ENCODE data around the gene PCDHA8. TPM values are rescaled to one million over a fixed set of nuclear protein-coding genes. Genes with fewer than 3 reads are reported as not detected.

The PCDHA8 gene
- total and polyA plus RNA-seq, 2 of the 8 experiments (the other 6 are each of a cell fraction or from before 2014, with no cell fraction given), result 0.14 to 0.52 TPM

GRCh38 chr5:140869555-140869886 lies 28.5 kb downstream of the PCDHA8 start:
- no peak overlapping the region for H3K27ac ChIP-seq (ENCODE audit: low read depth, low read length)

More at GRCh38 chr5:140869555-140869886, 28.5 kb downstream of the PCDHA8 start:
- ChIA-PET CTCF (ENCODE audit: partially characterized antibody) (interaction anchor here (0.6 to 9.3 kb wide), 50 partner anchors 8 to 286 kb away, joined by 3 to 141 read pairs (median 5); partner anchors contain the start of genes PCDHA1, PCDHA10, PCDHA13 and PCDHA4), POLR2A (ENCODE audit: partially characterized antibody) (interaction anchor here (0.6 to 2.4 kb wide), 13 partner anchors 9 to 225 kb away, joined by 3 to 14 read pairs (median 6); partner anchors contain the start of genes PCDHA10, PCDHA6, PCDHB1 and PCDHB2)
- DNase-seq (ENCODE audit: low read depth in 1 of 2, low spot score in 2 of 2), result no peak
- H3K27me3 ChIP-seq (replicated peaks in 1 of 4; ENCODE audit: control insufficient read depth in 3 of 4, extremely low read depth in 1 of 4, insufficient read depth in 3 of 4, low read length in 3 of 4), result no peaks in the 10 kb centered on the region
- no peaks in the 10 kb centered on the region for H4K20me1 ChIP-seq (replicated peaks in 1 of 2; ENCODE audit: control insufficient read depth in 1 of 2, insufficient read depth in 2 of 2, low read length in 2 of 2)
- no peak overlapping the region for H3K18ac ChIP-seq (ENCODE audit: extremely low read depth, low read length)
- H3K23me2 ChIP-seq (ENCODE audit: low read depth, low read length), result no peaks in the 10 kb centered on the region
- H3K14ac ChIP-seq (ENCODE audit: insufficient read length), result no peak overlapping the region
- H3K4ac ChIP-seq (replicated peaks; ENCODE audit: insufficient read length, low read depth, low read length), result no peak overlapping the region
- H3K56ac ChIP-seq (replicated peaks; ENCODE audit: insufficient read length, low read depth, low read length), result no peak overlapping the region
- no peaks in the 10 kb centered on the region; a peak in 2 of 7 replicates for H3K4me1 ChIP-seq (replicated peaks in 1 of 4; ENCODE audit: control insufficient read depth in 3 of 4, insufficient read depth in 4 of 4, low read length in 3 of 4)
- no peak overlapping the region for H2AK5ac ChIP-seq (ENCODE audit: low read depth, low read length)
- no peak overlapping the region for H4K8ac ChIP-seq (ENCODE audit: extremely low read depth, insufficient read depth, low read length)
- H3K9me3 ChIP-seq (ENCODE audit: insufficient read depth in 2 of 2, low read depth in 1 of 2, low read length in 1 of 2), result peaks cover 0 to 13% of the 10 kb centered on the region in 2 experiments; a peak in 1 of 4 replicates
- no peak overlapping the region for H2BK5ac ChIP-seq (ENCODE audit: low read depth, low read length)
- H3K79me1 ChIP-seq (ENCODE audit: low read depth, low read length), result no peaks in the 10 kb centered on the region
- peak overlapping the region; percentile 37 to 47; a peak in 3 of 4 replicates for H3K4me2 ChIP-seq (ENCODE audit: insufficient read depth in 1 of 2, low read depth in 2 of 2, low read length in 2 of 2)
- no peak overlapping the region for H2BK120ac ChIP-seq (replicated peaks; ENCODE audit: low read depth, low read length)
- no peak overlapping the region for H2BK20ac ChIP-seq (ENCODE audit: low read length)
- no peak overlapping the region for H3K23ac ChIP-seq (ENCODE audit: insufficient read length)
- no peak overlapping the region for H4K5ac ChIP-seq (ENCODE audit: insufficient read length, low read depth, low read length)
- no peak overlapping the region for H2BK15ac ChIP-seq (ENCODE audit: low read length)
- no peak overlapping the region for H2BK12ac ChIP-seq (ENCODE audit: low read depth, low read length)
- TF ChIP-seq RFX5 (IDR thresholded peaks at IDR 0.05; ENCODE audit: borderline replicate concordance, low read depth, low read length) (no peak), RAD21 (IDR thresholded peaks at IDR 0.05 in 1 of 2, conservative IDR thresholded peaks at IDR 0.05 in 1 of 2; ENCODE audit: low read depth in 2 of 2, low read length in 2 of 2) (0 out of 4 replicates have a peak, but pooled peaks of 1 of the 2 experiments have one; percentile 38), POU5F1 (IDR thresholded peaks at IDR 0.05; ENCODE audit: low read depth, low read length) (no peak), CEBPB (IDR thresholded peaks at IDR 0.05; ENCODE audit: low read depth, low read length) (peak; percentile 90; the same call in 1 of the 2 replicates), GABPA (IDR thresholded peaks at IDR 0.05; ENCODE audit: borderline replicate concordance, insufficient read depth, low read length) (no peak), CTCF (IDR thresholded peaks at IDR 0.05; ENCODE audit: control extremely low read depth in 1 of 3, insufficient read depth in 1 of 3, low read depth in 1 of 3, low read length in 3 of 3) (peak in 1 of 3 experiments; percentile 78; a peak in 1 of 4 replicates), BCL11A (IDR thresholded peaks at IDR 0.05; ENCODE audit: low read depth in 2 of 2, low read length in 2 of 2) (no peak)
- peak overlapping the region; percentile 54 to 66 (median 58); a peak in 6 of 8 replicates for H3K4me3 ChIP-seq (ENCODE audit: extremely low read depth in 1 of 4, insufficient read depth in 2 of 4, low read depth in 3 of 4, low read length in 4 of 4)
- H4K91ac ChIP-seq (replicated peaks; ENCODE audit: insufficient read length, low read length), result no peak overlapping the region
- no peak overlapping the region for H3K9ac ChIP-seq (replicated peaks in 1 of 4; ENCODE audit: extremely low read depth in 1 of 4, low read depth in 3 of 4, low read length in 3 of 4)
- no peak for FAIRE-seq
- peaks cover 0 to 19% of the 10 kb centered on the region in 2 experiments; a peak in 2 of 4 replicates for H3K79me2 ChIP-seq (ENCODE audit: control insufficient read depth in 1 of 2, insufficient read depth in 2 of 2, low read length in 2 of 2)
- no peak overlapping the region for H2AFZ ChIP-seq (ENCODE audit: low read length)
- peaks cover 0 to 15% (median 0%) of the 10 kb centered on the region in 4 experiments; a peak in 3 of 8 replicates for H3K36me3 ChIP-seq (ENCODE audit: control insufficient read depth in 2 of 4, insufficient read depth in 4 of 4, low read length in 3 of 4)
- 88% methylated on average over 5 of the region's 5 CpGs; no CpG with 5 or more reads in 1 of the 2 experiments for WGBS, 2 experiments (ENCODE audit: extremely low coverage in 1 of 2, insufficient coverage in 1 of 2, insufficient read length in 1 of 2, insufficient replicate concordance in 2 of 2, low coverage in 1 of 2, low lambda C conversion rate in 2 of 2, missing lambda C conversion rate in 1 of 2)
